HCT116 (cell line): ENCODE measurements around the gene ASPG.

Experiments
- ATF3 ChIP-seq: IDR thresholded peaks from 2 replicates; pipeline ENCODE4 v1.6.1; 2012
- CBX3 ChIP-seq: IDR thresholded peaks from 2 replicates; pipeline ENCODE4 v1.6.1; 2012; ENCODE audit warnings: low read depth
- CEBPB ChIP-seq: IDR thresholded peaks from 2 replicates; pipeline ENCODE4 v1.6.1; 2012; ENCODE audit warnings: low read depth
- CTCF ChIP-seq, 3 experiments: fragments of 200-600 bp in 1 of 3; sonication (generic) in 1 of 3; IDR thresholded peaks in 2 of 3; conservative IDR thresholded peaks in 1 of 3; 2 replicates each; pipeline ENCODE4 v1.5.1; 2012 to 2017; ENCODE audit warnings: low read depth in 2 of 3, low read length in 2 of 3, antibody characterized with exemption in 1 of 3, borderline replicate concordance in 1 of 3, control low read depth in 1 of 3, mild to moderate bottlenecking in 1 of 3, mixed read lengths in 1 of 3, mixed run types in 1 of 3, moderate library complexity in 1 of 3; ENCODE audit not compliant: insufficient read depth in 1 of 3
- EZH2 ChIP-seq: fragments of 200-600 bp; sonication (generic); IDR thresholded peaks from 2 replicates; pipeline ENCODE4 v1.6.1; 2017; ENCODE audit warnings: antibody characterized with exemption, mixed run types
- EZH2phosphoT487 ChIP-seq: fragments of 200-600 bp; IDR thresholded peaks from 2 replicates; pipeline ENCODE4 v1.6.1; 2018; ENCODE audit warnings: antibody characterized with exemption, borderline replicate concordance
- FOSL1 ChIP-seq: IDR thresholded peaks from 2 replicates; pipeline ENCODE4 v1.6.1; 2012; ENCODE audit warnings: low read depth
- POLR2A ChIP-seq: IDR thresholded peaks from 2 replicates; pipeline ENCODE4 v1.7.0; 2011; ENCODE audit warnings: borderline replicate concordance; ENCODE audit not compliant: insufficient read depth, insufficient read length; ENCODE audit errors: extremely low read depth
- POLR2AphosphoS5 ChIP-seq: IDR thresholded peaks from 2 replicates; pipeline ENCODE4 v1.6.1; 2011; ENCODE audit warnings: mild to moderate bottlenecking, low read depth, low read length, moderate library complexity
- RAD21 ChIP-seq: IDR thresholded peaks from 2 replicates; pipeline ENCODE4 v1.6.1; 2012; ENCODE audit warnings: low read depth, mild to moderate bottlenecking
- TCF7L2 ChIP-seq: IDR thresholded peaks from 2 replicates; pipeline ENCODE4 v1.7.0; 2011; ENCODE audit warnings: borderline replicate concordance, inconsistent platforms; ENCODE audit not compliant: insufficient read depth, insufficient read length; ENCODE audit errors: extremely low read depth
- YY1 ChIP-seq: IDR thresholded peaks from 2 replicates; pipeline ENCODE4 v1.6.1; 2011; ENCODE audit warnings: low read length, low read depth, moderate library complexity, mild to moderate bottlenecking; ENCODE audit not compliant: insufficient replicate concordance; ENCODE audit errors: extremely low read depth
- ZNF274 ChIP-seq: fragments of 200-500 bp; sonication (Bioruptor generic); IDR thresholded peaks from 2 replicates; pipeline ENCODE4 v1.6.1; 2014; ENCODE audit warnings: mild to moderate bottlenecking, low read depth, low read length, inconsistent platforms

- TF ChIP-seq CTCF (IDR thresholded peaks at IDR 0.05 in 2 of 3, conservative IDR thresholded peaks at IDR 0.05 in 1 of 3; ENCODE audit: borderline replicate concordance in 1 of 3, insufficient read depth in 1 of 3, low read depth in 2 of 3, low read length in 2 of 3) (no peak), EZH2phosphoT487 (no peak), EZH2 (no peak), POLR2A (no peak), YY1 (peak; percentile 13), RAD21 (no peak), FOSL1 (no peak), CEBPB (no peak), POLR2AphosphoS5 (peak; percentile 43), CBX3 (no peak), ATF3 (no peak), TCF7L2 (peak; percentile 88), ZNF274 (no peak)
Observed at GRCh38 chr14:104116756-104117340, 31.3 kb downstream of the ASPG start.
